ENCODE measurements around the gene RTBDN.
A peak's percentile ranks its signal among the peaks of the same experiment; 100 is the strongest.

RTBDN gene

DNA sequence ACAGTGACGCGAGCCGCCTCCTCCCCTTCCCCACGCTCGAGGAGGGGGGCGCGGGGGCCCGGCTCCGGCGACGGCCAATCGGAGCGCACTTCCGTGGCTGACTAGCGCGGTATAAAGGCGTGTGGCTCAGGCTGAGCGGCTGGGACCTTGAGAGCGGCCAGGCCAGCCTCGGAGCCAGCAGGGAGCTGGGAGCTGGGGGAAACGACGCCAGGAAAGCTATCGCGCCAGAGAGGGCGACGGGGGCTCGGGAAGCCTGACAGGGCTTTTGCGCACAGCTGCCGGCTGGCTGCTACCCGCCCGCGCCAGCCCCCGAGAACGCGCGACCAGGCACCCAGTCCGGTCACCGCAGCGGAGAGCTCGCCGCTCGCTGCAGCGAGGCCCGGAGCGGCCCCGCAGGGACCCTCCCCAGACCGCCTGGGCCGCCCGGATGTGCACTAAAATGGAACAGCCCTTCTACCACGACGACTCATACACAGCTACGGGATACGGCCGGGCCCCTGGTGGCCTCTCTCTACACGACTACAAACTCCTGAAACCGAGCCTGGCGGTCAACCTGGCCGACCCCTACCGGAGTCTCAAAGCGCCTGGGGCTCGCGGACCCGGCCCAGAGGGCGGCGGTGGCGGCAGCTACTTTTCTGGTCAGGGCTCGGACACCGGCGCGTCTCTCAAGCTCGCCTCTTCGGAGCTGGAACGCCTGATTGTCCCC is 42.9 kb downstream of the RTBDN start, which contains the start of gene JUNB:
JUNB (plus strand) TSS at position 142 of the 706 bp plus-strand sequence; CDS start at position 428, 286 bp downstream.
- peak; percentile 95 to 98 for DNase-seq

DNA sequence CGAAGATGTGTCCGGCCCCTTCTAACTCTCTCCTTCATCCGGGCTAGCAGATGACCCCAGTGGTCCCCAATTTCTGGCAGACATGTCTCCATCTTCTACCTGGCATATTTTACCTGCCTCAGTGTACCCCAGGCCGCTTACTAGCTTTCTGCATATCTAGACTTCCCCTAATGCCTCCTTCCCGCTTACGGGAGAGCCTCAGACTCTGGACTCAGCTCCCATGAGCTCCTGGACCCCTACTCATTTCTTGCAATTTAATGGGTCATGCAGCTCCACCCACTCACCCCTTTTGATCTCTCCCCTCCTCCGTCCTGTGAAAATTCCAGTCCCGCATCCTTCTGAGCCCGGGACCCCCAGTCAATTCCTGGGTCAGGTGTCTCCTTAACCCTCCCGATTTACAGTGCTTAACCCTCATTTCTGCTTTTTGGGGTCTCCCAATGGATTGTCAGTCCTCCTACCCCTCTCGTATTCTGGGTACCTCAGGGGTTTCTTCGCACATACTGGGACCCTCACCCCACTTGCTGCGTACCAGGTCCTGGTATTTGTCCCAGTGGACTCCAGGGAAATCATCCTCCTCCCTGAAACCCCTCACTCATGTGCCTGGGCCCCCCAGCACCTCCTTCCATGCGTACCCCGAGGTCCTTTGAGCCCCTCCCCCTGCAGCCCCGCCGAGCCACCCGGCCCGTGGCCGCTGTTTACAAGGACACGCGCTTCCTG is 43.6 kb downstream of the RTBDN start:
- no peak for DNase-seq

DNA sequence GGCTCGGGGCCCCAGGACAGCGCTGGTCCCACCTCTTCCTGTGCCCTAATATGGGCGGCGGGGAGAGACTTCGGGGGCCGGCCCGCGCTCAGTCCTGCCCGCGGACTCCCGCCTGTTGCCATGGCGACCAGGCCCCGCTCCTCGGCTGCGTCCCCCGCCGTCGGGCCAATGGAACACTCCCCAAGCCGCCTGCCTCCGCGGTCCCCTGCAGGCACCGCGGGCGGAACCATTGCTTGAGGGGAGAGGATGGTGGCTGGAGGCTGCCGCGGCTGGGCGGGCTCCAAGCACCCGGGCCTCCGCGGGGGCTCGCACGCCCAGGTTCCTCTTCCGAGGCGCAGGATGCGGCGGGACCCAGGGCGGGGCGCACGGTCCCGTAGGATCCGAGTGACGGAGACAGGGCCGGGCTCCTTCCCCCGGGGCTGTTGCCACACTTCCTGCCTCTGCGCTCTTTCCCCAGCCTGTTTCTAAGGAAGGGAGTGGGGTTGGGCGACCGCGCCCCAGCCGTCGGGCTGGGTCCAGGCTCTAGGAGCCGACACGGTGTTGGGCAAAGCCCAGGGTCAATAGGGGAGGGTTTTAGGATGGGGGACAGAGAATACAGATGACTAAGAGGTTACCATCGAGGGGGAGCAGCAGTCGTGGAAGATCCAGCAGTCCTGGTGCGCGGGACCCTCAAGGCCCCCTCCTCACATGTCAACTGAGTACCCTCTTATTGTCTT is 44.3 kb downstream of the RTBDN start:
- peak; percentile 80 to 86 for DNase-seq

DNA sequence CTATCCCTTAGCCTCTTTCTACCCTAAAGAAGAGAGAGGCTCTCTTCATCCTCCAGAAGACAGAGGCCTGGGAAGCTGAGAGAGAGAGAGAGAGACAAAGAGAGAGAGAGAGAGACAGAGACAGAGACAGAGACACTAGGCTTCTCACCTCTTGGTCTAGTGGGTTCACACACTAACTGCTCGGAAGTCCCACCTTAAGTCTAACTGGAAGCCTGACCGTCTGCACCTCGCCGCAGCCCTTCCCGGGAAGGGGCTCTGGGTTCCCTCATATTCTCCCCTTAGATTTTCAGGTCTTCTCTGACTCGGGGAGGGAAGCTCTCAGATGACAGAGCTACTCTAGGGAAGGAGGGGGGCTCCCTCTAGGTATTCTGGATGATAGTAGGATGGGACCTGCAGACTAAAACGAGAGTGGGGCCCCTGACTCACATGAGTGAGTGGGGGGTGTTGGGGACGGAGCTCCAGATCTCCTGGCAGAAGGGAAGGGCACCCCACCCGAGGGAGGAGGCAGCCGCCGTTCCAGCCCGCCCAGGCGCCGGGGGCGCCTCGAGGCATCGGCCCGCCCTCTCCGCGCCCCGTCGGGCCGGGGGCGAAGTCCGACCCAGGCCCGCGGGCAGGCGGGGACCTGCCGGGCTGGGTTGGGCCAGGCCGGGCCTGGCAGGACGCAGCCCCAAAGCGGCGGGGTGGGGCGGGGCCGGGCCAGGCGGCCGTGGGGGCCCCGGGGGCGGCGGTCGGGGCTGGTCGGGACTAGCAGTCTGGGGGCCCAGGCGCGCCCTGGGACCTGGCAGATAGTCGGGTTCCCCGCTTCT is 45.1 kb downstream of the RTBDN start:
- DNase-seq: no peak

DNA sequence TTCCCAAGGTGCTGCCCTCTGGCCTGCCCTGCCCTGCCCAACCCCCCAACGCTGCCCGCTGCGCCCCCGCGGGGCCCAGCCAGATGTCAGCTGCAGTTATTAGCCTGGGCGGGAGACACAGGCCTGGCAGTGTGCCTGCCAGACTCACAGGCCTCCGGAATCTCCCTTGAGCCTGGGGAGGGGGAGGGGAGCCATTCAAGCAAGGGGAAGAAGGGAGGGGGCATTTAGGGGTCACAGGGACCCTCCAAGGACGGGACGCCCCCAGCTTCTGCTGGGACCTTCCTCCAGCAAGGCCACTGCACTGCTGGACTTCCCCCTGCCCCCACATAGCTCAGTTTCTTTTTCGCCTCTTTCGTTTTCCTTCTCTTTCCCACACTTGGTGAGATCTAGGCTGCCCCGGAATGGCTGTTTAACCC is 45.7 kb downstream of the RTBDN start:
- no peak for DNase-seq

DNA sequence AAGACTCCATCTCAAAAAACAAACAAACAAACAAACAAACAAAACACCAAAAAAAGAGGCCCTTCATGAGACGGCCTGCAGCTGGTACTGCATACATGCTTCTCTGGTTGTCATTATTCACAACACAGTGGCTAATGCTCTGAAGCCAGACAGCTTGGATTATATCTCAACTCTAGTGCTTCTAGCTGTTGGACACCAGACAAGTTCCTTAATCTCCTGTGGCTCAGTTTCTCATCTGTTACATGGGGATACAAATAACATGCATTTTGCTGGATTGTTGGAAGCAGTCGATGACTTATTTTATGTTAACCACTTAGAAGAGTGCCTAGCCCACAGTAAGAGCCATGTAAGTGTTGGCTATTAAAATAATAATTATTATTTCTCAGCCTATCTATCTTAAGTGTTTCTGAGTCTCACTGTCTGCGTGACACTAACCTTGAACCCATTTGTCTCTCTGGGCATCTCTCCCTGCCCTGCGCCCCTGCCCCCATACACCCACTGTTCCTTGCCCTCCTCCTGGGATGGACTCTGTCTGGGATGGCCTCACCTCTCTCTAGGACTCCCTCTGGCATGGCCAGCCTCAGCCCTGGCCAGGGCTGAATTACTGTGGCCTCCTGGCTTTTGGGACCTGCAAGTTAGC is 46.2 kb downstream of the RTBDN start:
- DNase-seq: no peak

DNA sequence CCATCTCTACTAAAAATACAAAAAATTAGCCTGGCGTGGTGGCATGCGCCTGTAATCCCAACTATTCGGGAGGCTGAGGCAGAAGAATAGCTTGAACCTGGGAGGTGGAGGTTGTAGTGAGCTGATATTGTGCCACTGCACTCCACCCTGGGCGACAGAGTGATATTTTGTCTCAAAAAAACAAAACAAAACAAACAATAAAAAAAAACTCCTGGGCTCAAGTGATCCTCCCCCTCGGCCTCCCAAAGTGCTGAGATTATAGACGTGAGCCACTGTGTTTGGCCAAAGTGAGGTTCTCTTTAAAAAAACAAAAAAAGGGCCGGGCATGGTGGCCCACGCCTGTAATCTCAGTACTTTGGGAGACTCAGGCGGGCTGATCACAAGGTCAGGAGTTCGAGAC is 46.9 kb downstream of the RTBDN start:
- no peak for DNase-seq

DNA sequence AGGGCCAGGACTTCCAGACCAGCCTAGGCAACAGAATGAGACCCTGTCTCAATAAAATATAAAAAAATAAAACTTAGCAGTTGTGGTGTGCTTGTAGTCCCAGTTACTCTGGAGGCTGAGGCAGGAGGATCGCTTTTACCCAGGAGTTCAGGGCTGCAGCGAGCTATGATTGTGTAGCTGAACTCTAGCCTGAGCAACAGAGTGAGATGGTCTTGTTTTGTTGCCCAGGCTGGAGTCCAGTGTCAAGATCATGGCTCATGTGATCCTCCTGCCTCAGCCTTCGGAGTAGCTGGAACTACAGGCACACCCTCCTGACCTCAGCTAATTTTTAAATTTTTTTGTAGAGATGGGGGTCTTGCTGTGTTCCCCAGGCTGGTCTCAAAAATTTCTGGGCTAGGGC is 47.4 kb downstream of the RTBDN start:
- no peak for DNase-seq

DNA sequence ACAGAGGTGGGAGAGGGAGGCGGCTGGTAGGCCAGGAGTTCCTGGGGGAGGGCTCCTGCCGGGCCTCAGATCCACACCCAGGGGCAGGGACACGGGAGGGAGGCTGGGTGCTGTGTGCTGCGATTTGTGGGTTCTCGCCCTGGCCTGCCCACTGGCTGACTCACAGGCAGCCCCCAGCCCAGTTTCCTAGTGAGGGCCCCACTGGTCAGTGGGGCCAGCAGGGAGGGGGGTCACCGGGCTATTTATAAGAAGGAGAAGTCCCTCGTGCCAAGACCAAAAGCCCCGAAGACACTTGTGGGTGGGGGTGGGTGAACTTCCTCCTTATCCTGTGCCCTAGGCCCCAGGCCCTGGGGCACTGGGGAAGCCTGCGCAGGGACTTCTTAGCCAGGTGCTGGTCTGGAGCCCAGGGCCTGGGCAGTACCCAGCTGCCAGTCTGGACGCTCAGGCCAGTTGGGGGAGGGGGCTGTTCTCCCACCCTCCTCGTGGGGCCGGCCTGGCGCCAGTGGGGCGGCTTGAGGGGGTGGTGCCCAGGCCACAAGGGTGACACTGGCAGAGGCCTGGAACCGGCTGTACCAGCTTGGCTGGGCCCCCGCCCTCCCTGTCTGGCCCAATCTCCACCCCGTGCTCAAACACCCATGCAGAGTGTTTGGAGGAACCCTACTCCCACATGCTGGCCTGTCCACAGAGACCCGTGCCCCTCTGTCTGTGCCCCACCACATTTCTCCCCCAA is 48.1 kb downstream of the RTBDN start:
- DNase-seq: no peak

DNA sequence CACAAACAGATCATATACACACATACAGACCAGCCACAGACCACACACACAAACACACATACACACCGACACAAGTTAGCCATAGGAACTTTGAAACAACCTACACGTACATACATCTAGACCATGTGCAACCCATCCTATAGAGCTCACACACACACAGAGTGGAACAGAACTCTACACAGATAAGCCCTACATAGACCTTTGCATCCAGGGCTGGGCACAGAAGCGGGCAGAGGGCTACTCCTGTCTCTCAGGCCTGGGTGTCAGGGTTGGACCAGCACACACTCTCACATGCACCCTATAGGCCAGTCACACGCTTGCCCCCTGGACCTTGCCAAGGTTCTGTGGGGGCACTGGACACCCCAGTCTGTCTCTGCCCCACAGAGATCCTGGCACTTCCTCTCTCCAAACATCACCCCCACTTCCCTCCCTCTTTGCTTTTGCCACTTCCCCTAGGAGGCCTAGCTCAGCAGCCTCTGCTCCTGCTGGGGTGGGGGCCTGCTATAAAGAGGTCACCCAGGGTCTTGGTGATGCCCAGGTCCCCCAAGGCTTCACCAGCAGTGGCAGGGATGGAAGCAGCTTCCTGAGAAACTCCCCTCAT is 48.8 kb downstream of the RTBDN start:
- no peak for DNase-seq

DNA sequence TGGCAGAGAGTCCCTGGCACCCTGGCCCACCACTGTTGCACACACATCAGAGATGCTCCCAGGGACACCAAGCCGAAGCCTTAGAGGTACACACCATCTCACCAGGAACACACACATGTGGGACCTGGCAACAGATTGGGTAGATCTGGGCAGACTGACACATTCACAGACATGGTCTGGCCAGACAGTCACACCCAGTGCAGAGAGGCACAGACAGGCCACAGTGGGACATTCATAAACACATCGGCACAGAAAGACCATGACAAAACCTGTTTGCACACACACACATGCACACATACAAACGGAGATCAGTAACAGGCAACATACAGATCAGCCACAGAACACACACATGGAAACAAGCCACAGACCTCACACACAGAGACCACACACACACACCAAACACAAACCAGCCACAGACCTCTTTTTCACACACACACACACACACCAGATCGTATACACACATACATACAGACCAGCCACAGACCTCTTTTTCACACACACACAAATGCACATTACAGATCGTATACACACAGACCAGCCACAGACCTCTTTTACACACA is 49.4 kb downstream of the RTBDN start:
- no peak for DNase-seq

DNA sequence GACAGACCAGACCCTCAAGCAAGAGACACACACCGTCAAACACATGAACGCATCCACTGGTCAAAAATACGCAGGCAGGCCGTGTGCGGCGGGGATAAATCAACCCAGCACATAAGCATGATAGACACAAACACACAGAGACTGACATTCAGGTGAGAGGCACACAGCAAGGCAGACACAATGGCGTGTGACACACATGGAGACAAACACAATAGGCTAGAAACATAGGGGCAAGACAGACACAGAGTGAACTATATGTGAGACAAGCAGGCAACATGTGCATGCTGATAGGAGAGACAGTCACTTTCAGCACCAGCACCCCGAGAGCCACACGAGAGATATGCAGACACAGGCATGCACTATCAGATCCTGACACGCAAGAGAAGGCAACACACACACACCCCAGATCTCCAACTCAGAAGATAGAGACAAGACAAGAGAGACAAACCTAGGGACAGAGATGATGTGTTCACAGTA is 49.9 kb downstream of the RTBDN start:
- no peak for DNase-seq

DNA sequence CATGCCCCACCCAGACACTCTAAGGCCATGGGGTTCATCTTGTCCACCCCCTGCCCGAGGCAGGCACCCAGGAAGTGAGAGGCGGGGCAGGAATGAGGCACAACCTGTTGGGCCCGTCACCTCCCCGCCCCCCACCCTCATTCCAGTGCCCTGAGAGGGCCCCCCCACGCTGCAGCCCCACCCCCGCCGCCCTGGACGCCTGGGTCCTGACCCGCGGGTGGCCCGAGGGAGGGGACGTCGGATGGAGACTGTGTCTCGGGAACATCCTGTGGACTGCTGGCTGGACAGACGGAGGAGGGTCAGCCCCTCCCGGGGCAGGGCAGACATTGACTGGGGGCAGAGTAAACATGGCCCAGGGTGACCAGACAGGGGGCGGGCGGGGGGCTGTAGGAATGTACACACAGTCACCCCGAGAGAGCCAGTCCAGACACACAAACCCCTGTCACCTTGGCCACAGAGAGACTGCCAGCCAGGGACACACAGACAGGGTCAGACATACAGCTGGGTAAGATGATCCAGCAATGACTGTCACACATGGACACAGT is 50.5 kb downstream of the RTBDN start:
- no peak for DNase-seq

DNA sequence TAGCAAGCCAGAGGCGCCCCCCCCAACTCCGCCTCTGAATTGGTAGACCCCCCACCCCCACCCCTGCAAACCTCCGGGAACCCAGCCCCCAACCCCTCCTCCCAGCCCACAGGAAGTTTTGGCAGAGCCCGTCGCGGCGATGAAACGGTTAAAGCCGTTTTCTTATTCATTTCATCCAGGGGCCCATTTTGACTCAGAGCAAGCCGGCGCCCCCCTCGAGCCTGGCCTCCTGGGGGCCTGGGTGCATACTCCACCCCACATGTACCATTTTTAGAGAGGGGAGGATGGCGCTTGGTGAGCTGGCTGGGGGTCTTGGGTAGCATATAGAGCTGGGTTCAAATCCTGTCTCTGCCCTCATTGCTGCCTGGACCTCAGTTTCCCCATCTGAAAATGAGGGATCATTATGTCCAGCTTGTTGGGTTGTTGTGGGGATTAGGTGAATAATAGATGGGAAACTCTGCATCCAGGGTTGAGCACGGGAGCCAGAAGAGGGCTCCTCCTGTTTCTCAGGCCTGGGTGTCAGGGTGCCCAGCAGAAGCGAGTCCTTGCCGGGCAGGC is 51.0 kb downstream of the RTBDN start:
- DNase-seq: peak in 1 of 2 experiments; percentile 56

DNA sequence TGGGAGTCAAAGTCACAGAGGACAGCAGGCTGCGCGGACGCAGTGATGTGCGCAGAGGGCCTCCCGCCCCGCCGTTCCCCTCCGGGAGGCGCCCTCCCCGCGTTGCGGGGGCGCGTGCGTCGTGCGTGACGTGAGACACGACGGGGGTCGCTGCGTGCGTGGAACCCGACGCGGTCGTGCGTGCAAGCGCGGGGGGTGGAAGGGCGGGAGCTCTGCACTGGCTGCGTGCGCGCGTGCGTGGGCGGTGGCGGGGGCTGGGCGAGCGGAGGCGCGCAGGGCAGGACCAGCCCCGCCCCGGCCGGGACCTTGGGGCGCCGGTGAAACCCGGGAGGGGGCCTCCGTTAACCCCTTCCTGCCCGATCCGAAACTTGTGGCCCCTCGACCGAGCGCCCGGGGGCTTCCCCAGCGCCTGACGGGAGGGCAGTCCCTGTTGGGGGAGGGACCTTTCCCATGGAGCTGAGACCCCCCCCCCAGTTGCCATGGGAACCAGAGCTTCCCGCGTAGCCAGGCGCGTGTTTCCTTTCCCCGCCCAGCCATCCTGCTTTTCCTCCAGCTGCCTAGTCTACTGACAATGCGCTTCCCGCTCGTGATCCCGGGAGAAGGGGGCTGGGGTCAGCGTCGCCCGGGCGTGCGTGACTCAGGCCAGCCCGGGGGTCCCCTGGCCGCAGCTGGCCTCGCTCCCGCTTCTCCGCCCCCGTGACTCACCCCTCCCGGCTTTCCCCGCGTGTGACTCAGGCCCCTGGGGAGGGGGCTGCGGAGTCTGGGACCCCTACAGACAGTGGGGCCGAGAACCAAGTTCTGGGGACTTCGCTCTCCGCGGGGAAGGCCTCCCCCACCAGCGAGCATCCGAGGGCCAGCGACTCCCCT is 51.7 kb downstream of the RTBDN start:
- DNase-seq: peak; percentile 91

DNA sequence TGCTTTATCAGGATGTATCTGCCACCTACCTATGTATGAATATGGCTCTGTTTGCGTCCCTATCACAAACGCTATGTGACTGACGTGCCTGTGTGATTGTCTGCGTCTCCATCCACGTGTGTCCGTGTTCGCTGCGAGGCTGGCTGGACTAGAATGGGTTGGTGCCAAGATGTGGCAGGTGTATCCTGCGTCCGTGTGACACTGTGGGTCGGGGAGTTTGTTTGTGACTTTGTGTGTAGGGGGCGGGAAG is 52.3 kb downstream of the RTBDN start:
- no peak for DNase-seq

DNA sequence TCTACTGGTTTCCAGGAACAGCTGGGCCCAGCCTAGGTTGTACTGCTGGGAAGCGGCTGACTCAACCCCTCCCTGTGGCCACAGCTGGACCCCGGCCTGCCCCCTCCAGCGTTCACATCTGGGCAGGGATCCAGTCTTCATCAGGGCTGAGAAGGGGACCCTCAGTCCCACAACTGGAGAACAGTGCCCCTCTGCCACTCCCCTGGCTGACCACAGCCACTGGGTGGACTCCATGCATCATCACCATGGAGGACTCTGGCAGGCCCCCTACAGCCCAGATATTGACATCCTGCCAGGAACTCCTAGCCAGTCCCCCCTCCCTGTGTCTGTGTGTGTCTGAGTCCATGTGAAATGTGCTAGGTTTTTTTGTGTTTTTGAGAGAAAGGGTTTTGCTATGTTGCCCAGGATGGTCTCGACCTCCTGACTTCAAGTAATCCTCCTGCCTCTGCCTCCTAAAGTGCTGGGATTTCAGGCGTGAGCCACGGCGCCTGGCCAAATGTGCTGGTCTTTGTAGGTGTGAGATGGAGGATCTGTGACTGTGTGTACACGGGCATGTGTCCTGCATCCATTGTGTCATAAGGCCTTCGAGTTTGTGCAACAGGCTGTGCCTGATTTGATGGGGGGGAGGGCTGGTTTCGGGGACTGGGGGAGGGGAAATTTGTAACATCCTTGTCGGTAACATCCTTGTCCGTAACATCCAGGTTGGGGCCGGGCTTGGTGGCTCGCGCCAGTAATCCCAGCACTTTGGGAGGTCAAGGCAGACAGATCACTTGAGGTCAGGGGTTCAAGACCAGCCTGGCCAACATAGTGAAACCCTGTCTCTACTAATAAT is 55.0 kb downstream of the RTBDN start:
- DNase-seq: no peak

DNA sequence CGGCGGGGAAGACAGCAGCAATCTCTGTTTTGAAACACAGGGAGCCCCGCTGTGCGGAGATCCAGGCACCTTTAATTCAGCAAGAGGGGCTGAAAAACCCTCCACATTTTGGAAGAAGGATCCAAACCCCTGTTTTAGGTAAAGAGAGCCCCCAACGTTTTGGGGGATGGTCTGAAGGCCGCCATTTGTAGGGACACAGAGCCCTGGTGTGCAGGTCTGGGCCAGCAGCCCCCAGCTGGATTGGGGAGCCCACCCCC is 55.5 kb downstream of the RTBDN start:
- DNase-seq: no peak
